Tibial nerve (tissue), 3 donors: ENCODE measurements around the gene MYOM3.

Experiments
- CTCF ChIP-seq, 5 experiments: fragments of 200-600 bp in 3 of 5; fragments of 450-650 bp in 2 of 5; sonication (generic) in 3 of 5; IDR thresholded peaks; one replicate each; pipeline ENCODE4 v1.5.1; 2016 to 2019; ENCODE audit warnings: antibody characterized with exemption in 5 of 5, mild to moderate bottlenecking in 3 of 5, moderate library complexity in 2 of 5
- POLR2A ChIP-seq, 2 donors: fragments of 450-650 bp; IDR thresholded peaks; one replicate each; pipeline ENCODE4 v1.6.1; 2017; ENCODE audit warnings: antibody characterized with exemption in 2 of 2, mild to moderate bottlenecking in 2 of 2, moderate library complexity in 2 of 2

- TF ChIP-seq CTCF (IDR thresholded peaks at IDR 0.05) (no peak), POLR2A (IDR thresholded peaks at IDR 0.05) (no peak)
These were observed 31.8 kb downstream of the MYOM3 start for GRCh38 chr1:24080131-24080530.
